GM12878 (cell line): ENCODE results near the gene TPK1. TPM values are rescaled to one million over a fixed set of nuclear protein-coding genes. Genes with fewer than 3 reads are reported as not detected.

Experiments used
- ATAC-seq: fragments of 200-7000 bp; cut with Tn5 transposase; 3 replicates; pipeline ENCODE4 v1.9.1; 2020; ENCODE audit warnings: mild to moderate bottlenecking, moderate library complexity
- BruUV-seq: library from RNA; stranded (reverse); fragments of 400-500 nt; replicated peaks from 2 replicates; lab custom pipeline; 2021; lab: Mats Ljungman, UMichigan
- CTCF ChIA-PET: fragments of 300-600 bp; sonication (Branson Sonifier 250); formaldehyde crosslinking; extraction: SDS; loops from one replicate; lab custom pipeline; 2021; ENCODE audit warnings: inconsistent platforms; lab: Yijun Ruan, JAX
- POLR2A ChIA-PET: fragments of 350-600 bp; formaldehyde crosslinking; extraction: SDS; loops from one replicate; lab custom pipeline; 2021; ENCODE audit warnings: inconsistent platforms; lab: Charles Lee
- RAD21 ChIA-PET: fragments of 300-600 bp; sonication (Branson Sonifier 250); formaldehyde crosslinking; loops from one replicate; lab custom pipeline; 2023; ENCODE audit warnings: antibody characterized with exemption; ENCODE audit not compliant: unreplicated experiment; lab: Charles Lee
- SMC1A ChIA-PET: fragments of 300-600 bp; sonication (Branson Sonifier 250); formaldehyde crosslinking; loops from one replicate; lab custom pipeline; 2023; ENCODE audit not compliant: unreplicated experiment, uncharacterized antibody; lab: Charles Lee
- DNase-seq: peaks from one replicate; pipeline ENCODE4 v3.0.0-alpha.2; 2011; ENCODE audit warnings: low read depth, low spot score
- FAIRE-seq: peaks from 3 replicates; lab custom pipeline; 2011; peaks lifted over from hg19 to GRCh38; lab: Jason Lieb, UNC
- H2AFZ ChIP-seq: 2 replicates; pipeline ENCODE4 v1.6.0; 2011; ENCODE audit warnings: low read depth, low read length, control low read depth; ENCODE audit not compliant: control insufficient read depth
- H3K27ac ChIP-seq: 2 replicates; pipeline ENCODE4 v1.5.1; 2011; ENCODE audit warnings: control low read depth; ENCODE audit not compliant: control insufficient read depth, insufficient read depth
- H3K27me3 ChIP-seq, 2 experiments: replicated peaks in 1 of 2; 2 replicates each; pipeline versions ENCODE4 v1.6.0 to v1.6.1; 2011; ENCODE audit warnings: low read length in 1 of 2; ENCODE audit not compliant: control insufficient read depth in 2 of 2, insufficient read depth in 2 of 2
- H3K36me3 ChIP-seq, 2 experiments: 2 replicates each; pipeline ENCODE4 v1.5.1; 2011; ENCODE audit warnings: low read length in 1 of 2; ENCODE audit not compliant: control insufficient read depth in 2 of 2, insufficient read depth in 2 of 2
- H3K4me1 ChIP-seq: 2 replicates; pipeline ENCODE4 v1.6.1; 2011; ENCODE audit warnings: mild to moderate bottlenecking, low read length, moderate library complexity, mixed read lengths; ENCODE audit not compliant: control insufficient read depth, insufficient read depth
- H3K4me2 ChIP-seq: 2 replicates; pipeline ENCODE4 v1.6.0; 2011; ENCODE audit warnings: control low read depth; ENCODE audit not compliant: control insufficient read depth, insufficient read depth
- H3K4me3 ChIP-seq: fragments of 200-600 bp; sonication (generic); 2 replicates; pipeline ENCODE4 v1.5.1; 2016
- H3K79me2 ChIP-seq: 2 replicates; pipeline ENCODE4 v1.6.0; 2011; ENCODE audit warnings: low read length; ENCODE audit not compliant: control insufficient read depth, insufficient read depth
- H3K9ac ChIP-seq: 2 replicates; pipeline ENCODE4 v1.8.0; 2011; ENCODE audit warnings: low read length, control low read depth, mixed read lengths; ENCODE audit not compliant: control insufficient read depth, insufficient read depth
- H3K9me3 ChIP-seq: replicated peaks from 3 replicates; pipeline ENCODE4 v1.5.1; 2011; ENCODE audit warnings: mild to moderate bottlenecking, low read length; ENCODE audit not compliant: control insufficient read depth, insufficient read depth
- H4K20me1 ChIP-seq: 2 replicates; pipeline ENCODE4 v1.6.0; 2011; ENCODE audit not compliant: control insufficient read depth, insufficient read depth
- BCL11A ChIP-seq: IDR thresholded peaks from 2 replicates; pipeline ENCODE4 v1.6.1; 2011; ENCODE audit warnings: low read depth, low read length
- HDAC2 ChIP-seq: fragments of 200-600 bp; sonication (generic); IDR thresholded peaks from 2 replicates; pipeline ENCODE4 v1.6.1; 2017
- PKNOX1 ChIP-seq: fragments of 450-650 bp; IDR thresholded peaks from 2 replicates; pipeline ENCODE4 v1.6.1; 2016; ENCODE audit warnings: mild to moderate bottlenecking
- RAD21 ChIP-seq: IDR thresholded peaks from 2 replicates; pipeline ENCODE4 v1.6.1; 2011; ENCODE audit warnings: mild to moderate bottlenecking, low read depth, low read length, moderate library complexity; ENCODE audit not compliant: insufficient read depth
- STAT1 ChIP-seq: fragments of 450-650 bp; conservative IDR thresholded peaks from 2 replicates; pipeline ENCODE4 v1.6.1; 2014; ENCODE audit warnings: antibody characterized with exemption, mild to moderate bottlenecking
- ZBTB40 ChIP-seq: fragments of 450-650 bp; IDR thresholded peaks from 2 replicates; pipeline ENCODE4 v1.6.1; 2016; ENCODE audit warnings: mild to moderate bottlenecking, moderate library complexity, borderline replicate concordance
- ZNF24 ChIP-seq: fragments of 450-650 bp; IDR thresholded peaks from 2 replicates; pipeline ENCODE4 v1.6.1; 2017; ENCODE audit warnings: antibody characterized with exemption, mild to moderate bottlenecking
- WGBS: methylation state at CpG from one replicate; pipeline ENCODE4 v1.1.6; 2016; ENCODE audit warnings: low lambda C conversion rate; ENCODE audit not compliant: insufficient replicate concordance, insufficient coverage; ENCODE audit errors: missing lambda C conversion rate; 5-methylcytosine and 5-hydroxymethylcytosine counted together
- in situ Hi-C: fragments of 300-500 bp; cut with MboI; formaldehyde crosslinking; loops from 9 replicates; pipeline ENCODE4 v1.14.3; 2018; ENCODE audit warnings: mixed read lengths
- intact Hi-C: fragments of 100-400 bp; cut with micrococcal nuclease; formaldehyde crosslinking; loops from one replicate; pipeline ENCODE4 v1.14.2; 2022; ENCODE audit not compliant: unreplicated experiment
- polyA plus RNA-seq, 11 experiments: library from polyadenylated mRNA; depleted of rRNA in 4 of 11; unstranded in 6 of 11; stranded (reverse) in 5 of 11; fragments of >200 nt; fragmentation: Nextera tagmentation in 4 of 11; fragmentation: Illumina TruSeq in 1 of 11; extraction: Ambion mirVana in 4 of 11; extraction: Trizol in 1 of 11; gene quantifications; 1 replicate in 1 of 11; 2 replicates in 10 of 11; pipeline versions ENCODE4 v1.2.1 to v1.2.3, GENCODE V29; 2011 to 2016; ENCODE audit warnings: inconsistent platforms in 2 of 11, missing spikeins in 2 of 11, low read depth in 1 of 11
- total RNA-seq, 4 experiments: library from RNA; depleted of rRNA in 3 of 4; stranded (reverse); fragments of >200 nt in 3 of 4; fragmentation: Illumina TruSeq in 1 of 4; extraction: Trizol in 1 of 4; gene quantifications; 2 replicates each; pipeline versions ENCODE4 v1.2.1 to v1.2.3, GENCODE V29; 2013 to 2021

The TPK1 gene
- total and polyA plus RNA-seq, 10 of the 15 experiments (the other 5 are each of a cell fraction or from before 2014, with no cell fraction given) = 7.1 to 19.0 (median 9.3) TPM

- WGBS = 65% methylated on average over 1 of the region's 1 CpG
- intact Hi-C loops = no loop called here
- in situ Hi-C loops = no loop called here
- DNase-seq (no peak), FAIRE-seq (no peak), ATAC-seq (no peak)
- BruUV-seq = no TSS peak
- H3K4me3 ChIP-seq = no peak overlapping the region
- H3K4me1 ChIP-seq = no peaks in the 10 kb centered on the region
- no peak for TF ChIP-seq ZNF24
- TF ChIP-seq RAD21 = no peak
- no peak for TF ChIP-seq BCL11A
- no peak for TF ChIP-seq PKNOX1
- no peak for TF ChIP-seq STAT1
- no peak for TF ChIP-seq HDAC2
- POLR2A ChIA-PET = no interaction called here
- no peaks in the 10 kb centered on the region for H3K79me2 ChIP-seq
- no peaks in the 10 kb centered on the region for H3K36me3 ChIP-seq
- H3K27ac ChIP-seq = no peak overlapping the region
- no peaks in the 10 kb centered on the region for H3K9me3 ChIP-seq
- CTCF ChIA-PET = no interaction called here
- no peak overlapping the region for H2AFZ ChIP-seq
- RAD21 ChIA-PET = no interaction called here
- no peak overlapping the region for H3K9ac ChIP-seq
- no peaks in the 10 kb centered on the region for H4K20me1 ChIP-seq
- no peaks in the 10 kb centered on the region for H3K27me3 ChIP-seq
- SMC1A ChIA-PET = no interaction called here
- no peak overlapping the region for H3K4me2 ChIP-seq
Measured at GRCh38 chr7:144668503-144668902, 167.3 kb downstream of the TPK1 start.

GRCh38 chr7:144665689-144666381 lies 170.0 kb downstream of the TPK1 start:
- SMC1A ChIA-PET = no interaction called here
- Histone ChIP-seq H3K36me3 (no peaks in the 10 kb centered on the region), H3K4me1 (no peaks in the 10 kb centered on the region), H2AFZ (no peak overlapping the region), H3K4me2 (no peak overlapping the region), H3K27me3 (no peaks in the 10 kb centered on the region), H3K9ac (no peak overlapping the region), H3K9me3 (no peaks in the 10 kb centered on the region), H4K20me1 (no peaks in the 10 kb centered on the region), H3K79me2 (no peaks in the 10 kb centered on the region), H3K27ac (no peak overlapping the region), H3K4me3 (no peak overlapping the region)
- in situ Hi-C loops (no loop called here), intact Hi-C loops (no loop called here)
- FAIRE-seq (no peak), ATAC-seq (no peak), DNase-seq (no peak)
- WGBS = 54% methylated on average over 2 of the region's 2 CpGs
- POLR2A ChIA-PET = interaction anchor here (0.6 kb wide), 1 partner anchor 136 kb away, joined by 3 read pairs; no protein-coding TSS in a partner anchor
- CTCF ChIA-PET = interaction anchor here (0.6 to 0.7 kb wide), 3 partner anchors 15 to 142 kb away, joined by 3 to 4 read pairs (median 4); no protein-coding TSS in a partner anchor
- BruUV-seq = no TSS peak
- RAD21 ChIA-PET = no interaction called here
- TF ChIP-seq ZBTB40 = no peak
